Activated CD4-positive, alpha-beta memory T cell treated with anti-CD3 and anti-CD28 coated beads, Interleukin-2, amount 10 ng/mL, durations not matched to agents 7 days and 5 days (primary cell): ENCODE results near the gene TEC. TPM values are rescaled to one million over a fixed set of nuclear protein-coding genes. Genes with fewer than 3 reads are reported as not detected.
A peak's percentile ranks its signal among the peaks of the same experiment; 100 is the strongest.
"Not testable (repeated sequence)": the region's sequence is repeated elsewhere in the genome, so short reads cannot be mapped to it uniquely, and the experiment has no call there.

Experiments
- CTCF ChIA-PET: fragments of 350-600 bp; sonication (Branson Sonifier 250); formaldehyde crosslinking; loops from one replicate; lab custom pipeline; 2021; ENCODE audit warnings: antibody characterized with exemption, inconsistent platforms; lab: Charles Lee
- POLR2A ChIA-PET: fragments of 350-600 bp; sonication (Branson Sonifier 250); formaldehyde crosslinking; loops from one replicate; lab custom pipeline; 2021; ENCODE audit warnings: antibody characterized with exemption; lab: Charles Lee
- DNase-seq: peaks from one replicate; pipeline ENCODE4 v3.0.0-alpha.2; 2020
- H3K27ac Mint-ChIP-seq: one replicate; pipeline ENCODE4 v1.8.0; 2021; ENCODE audit warnings: mild to moderate bottlenecking, mixed read lengths
- H3K27me3 Mint-ChIP-seq: one replicate; pipeline ENCODE4 v1.8.0; 2021; ENCODE audit warnings: mixed read lengths
- H3K36me3 Mint-ChIP-seq: one replicate; pipeline ENCODE4 v1.8.0; 2021; ENCODE audit warnings: low read depth, mixed read lengths
- H3K4me1 Mint-ChIP-seq: one replicate; pipeline ENCODE4 v1.8.0; 2021; ENCODE audit warnings: mixed read lengths
- H3K4me3 Mint-ChIP-seq: one replicate; pipeline ENCODE4 v1.8.0; 2021; ENCODE audit warnings: mild to moderate bottlenecking, mixed read lengths
- H3K9me3 Mint-ChIP-seq: one replicate; pipeline ENCODE4 v1.8.0; 2021; ENCODE audit warnings: mixed read lengths
- total RNA-seq, 2 experiments: library from RNA; stranded (reverse); gene quantifications; one replicate each; pipeline ENCODE4 v1.2.3, GENCODE V29; 2021

Gene TEC
- total RNA-seq, result under 1 TPM; 0.60 to 0.80 TPM

DNA sequence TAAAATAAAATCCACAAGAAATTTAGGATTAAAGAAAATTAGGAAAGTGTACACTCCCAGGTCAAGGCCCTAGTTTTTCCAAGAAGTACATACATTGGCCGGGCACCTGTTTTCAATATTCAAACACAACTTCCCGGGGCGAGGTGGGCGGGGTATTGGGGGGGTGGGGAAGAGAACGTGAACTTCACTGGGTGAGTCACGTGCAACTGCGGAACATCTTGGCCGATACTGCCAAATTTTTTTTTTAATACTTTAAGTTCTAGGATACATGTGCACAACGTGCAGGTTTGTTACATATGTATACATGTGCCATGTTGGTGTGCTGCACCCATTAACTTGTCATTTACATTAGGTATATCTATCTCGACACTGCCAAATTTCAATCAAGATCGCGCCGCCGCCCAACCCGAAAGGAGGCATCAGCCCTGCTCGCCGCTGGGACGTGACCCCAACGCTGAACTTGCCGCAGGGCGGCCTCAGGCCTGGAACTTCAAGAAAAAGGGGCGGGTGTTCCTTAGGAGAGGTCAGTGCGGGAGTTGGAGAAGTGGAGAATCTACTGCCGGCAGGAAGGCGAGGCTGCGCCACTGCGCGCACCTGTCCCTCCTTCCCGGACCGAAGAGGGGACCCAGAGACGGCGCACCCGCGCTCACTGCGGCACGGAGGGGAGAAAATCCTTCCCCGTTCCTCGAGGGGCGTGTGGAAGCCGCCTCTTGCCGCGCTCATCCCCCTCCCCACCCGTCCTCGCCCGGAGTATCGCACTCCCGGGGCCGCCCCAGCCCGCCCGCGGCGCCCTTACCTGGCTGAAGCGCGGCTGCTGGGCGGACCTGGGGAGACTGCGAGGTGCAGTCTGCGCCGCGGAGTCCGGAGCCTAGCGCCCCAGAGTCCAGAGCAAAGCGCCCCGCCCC is at the start of gene TEC:
Gene TEC, minus strand, starts transcription at position 883 of the 905 bp plus-strand sequence. CDS start 41,224 bp downstream, outside the sequence.
- no peaks in the 10 kb centered on the region for H3K36me3 Mint-ChIP-seq
- CTCF ChIA-PET, result no interaction called here
- H3K27ac Mint-ChIP-seq, result peak within 1 kb of the TSS; percentile 38
- no peaks in the 10 kb centered on the region for H3K9me3 Mint-ChIP-seq
- POLR2A ChIA-PET, result no interaction called here
- peaks cover 13% of the 10 kb centered on the region for H3K4me1 Mint-ChIP-seq
- DNase-seq, result no peak
- H3K27me3 Mint-ChIP-seq, result no peaks in the 10 kb centered on the region
- peak within 1 kb of the TSS; percentile 90 for H3K4me3 Mint-ChIP-seq

GRCh38 chr4:48315728-48316630 is 46.3 kb upstream of the TEC start:
- ChIA-PET POLR2A (no interaction called here), CTCF (no interaction called here)
- Mint-ChIP-seq H3K4me1 (no peaks in the 10 kb centered on the region), H3K4me3 (no peak overlapping the region), H3K27me3 (peaks cover 1% of the 10 kb centered on the region), H3K9me3 (no peaks in the 10 kb centered on the region), H3K36me3 (no peaks in the 10 kb centered on the region), H3K27ac (no peak overlapping the region)
- peak; percentile 21 for DNase-seq

DNA sequence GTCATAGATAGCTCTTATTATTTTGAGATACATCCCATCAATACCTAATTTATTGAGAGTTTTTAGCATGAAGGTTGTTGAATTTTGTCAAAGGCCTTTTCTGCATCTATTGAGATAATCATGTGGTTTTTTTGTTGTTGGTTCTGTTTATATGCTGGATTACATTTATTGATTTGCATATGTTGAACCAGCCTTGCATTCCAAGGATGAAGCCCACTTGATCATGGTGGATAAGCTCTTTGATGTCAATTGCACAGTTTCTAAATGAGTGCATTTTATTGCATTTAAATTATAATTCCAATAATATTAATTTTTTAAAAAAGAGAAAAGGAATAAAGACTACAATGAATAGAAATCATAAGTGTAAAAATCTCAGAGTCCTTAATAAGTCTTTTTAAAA is 45.1 kb upstream of the TEC start:
- CTCF ChIA-PET, H3K27ac Mint-ChIP-seq, H3K9me3 Mint-ChIP-seq, DNase-seq, H3K36me3 Mint-ChIP-seq, H3K4me3 Mint-ChIP-seq, POLR2A ChIA-PET, H3K4me1 Mint-ChIP-seq, H3K27me3 Mint-ChIP-seq: not testable (repeated sequence)

GRCh38 chr4:48311896-48312295 is 42.3 kb upstream of the TEC start:
- DNase-seq, result no peak
- H3K4me1 Mint-ChIP-seq, result no peaks in the 10 kb centered on the region
- peaks cover 4% of the 10 kb centered on the region for H3K27me3 Mint-ChIP-seq
- ChIA-PET CTCF (no interaction called here), POLR2A (no interaction called here)
- no peak overlapping the region for H3K27ac Mint-ChIP-seq
- no peaks in the 10 kb centered on the region for H3K36me3 Mint-ChIP-seq
- H3K4me3 Mint-ChIP-seq, result no peak overlapping the region
- no peaks in the 10 kb centered on the region for H3K9me3 Mint-ChIP-seq

GRCh38 chr4:48308901-48309300 is 39.3 kb upstream of the TEC start:
- no peaks in the 10 kb centered on the region for H3K36me3 Mint-ChIP-seq
- no peak overlapping the region for H3K4me3 Mint-ChIP-seq
- peaks cover 4% of the 10 kb centered on the region for H3K27me3 Mint-ChIP-seq
- no peak overlapping the region for H3K27ac Mint-ChIP-seq
- no peak for DNase-seq
- ChIA-PET CTCF (interaction anchor here (0.7 kb wide), 1 partner anchor 10 kb away, joined by 4 read pairs; no protein-coding TSS in a partner anchor), POLR2A (no interaction called here)
- H3K4me1 Mint-ChIP-seq, result no peaks in the 10 kb centered on the region
- no peaks in the 10 kb centered on the region for H3K9me3 Mint-ChIP-seq

DNA sequence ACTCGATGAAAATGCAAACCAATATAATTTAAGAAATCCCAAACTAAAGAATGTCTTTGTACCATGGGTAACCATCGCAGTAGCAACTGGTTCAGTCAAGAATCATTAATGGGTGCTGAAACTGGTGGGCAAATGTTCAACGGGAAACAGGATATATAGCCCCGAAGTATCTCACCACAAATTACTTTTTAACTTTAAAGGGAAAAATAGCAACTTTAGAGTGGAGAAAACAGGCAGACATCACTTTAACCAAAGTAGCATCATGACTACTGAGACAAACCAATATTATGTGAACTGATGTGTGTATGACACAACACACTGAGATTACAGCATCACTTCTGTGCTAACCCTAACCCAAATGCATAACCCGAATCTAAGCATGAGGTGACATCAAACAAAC is 37.9 kb upstream of the TEC start:
- H3K4me3 Mint-ChIP-seq, result no peak overlapping the region
- no peak overlapping the region for H3K27ac Mint-ChIP-seq
- DNase-seq, result no peak
- no peaks in the 10 kb centered on the region for H3K4me1 Mint-ChIP-seq
- ChIA-PET POLR2A (no interaction called here), CTCF (no interaction called here)
- no peaks in the 10 kb centered on the region for H3K36me3 Mint-ChIP-seq
- H3K27me3 Mint-ChIP-seq, result peaks cover 7% of the 10 kb centered on the region
- H3K9me3 Mint-ChIP-seq, result no peaks in the 10 kb centered on the region

DNA sequence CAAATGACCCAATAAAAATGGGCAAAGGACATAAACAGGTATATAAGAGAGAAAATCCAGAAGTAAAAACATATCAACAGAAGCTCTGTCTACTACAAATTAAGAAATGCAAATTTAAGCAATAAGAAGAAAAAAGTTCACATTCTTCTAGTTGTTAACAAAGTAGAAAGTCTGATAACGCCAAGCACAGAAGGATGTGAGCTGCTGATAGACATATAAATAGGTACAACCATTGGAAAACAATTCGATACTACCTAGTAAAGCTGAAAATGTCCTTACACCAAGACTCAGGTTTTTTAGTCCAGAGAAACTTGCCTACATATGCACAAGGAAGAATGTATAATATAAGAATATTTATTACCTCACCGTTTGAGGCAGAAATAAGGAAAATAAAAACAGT is 35.9 kb upstream of the TEC start:
- ChIA-PET POLR2A (no interaction called here), CTCF (no interaction called here)
- no peaks in the 10 kb centered on the region for H3K4me1 Mint-ChIP-seq
- H3K4me3 Mint-ChIP-seq, result no peak overlapping the region
- no peaks in the 10 kb centered on the region for H3K9me3 Mint-ChIP-seq
- H3K36me3 Mint-ChIP-seq, result no peaks in the 10 kb centered on the region
- no peak overlapping the region for H3K27ac Mint-ChIP-seq
- no peak for DNase-seq
- peaks cover 11% of the 10 kb centered on the region for H3K27me3 Mint-ChIP-seq

- CTCF ChIA-PET, result no interaction called here
- peaks cover 5% of the 10 kb centered on the region for H3K4me1 Mint-ChIP-seq
Observed at GRCh38 chr4:48300004-48300403, 30.4 kb upstream of the TEC start.

GRCh38 chr4:48299560-48299959 is 29.9 kb upstream of the TEC start:
- Mint-ChIP-seq H3K4me1 (peaks cover 5% of the 10 kb centered on the region), H3K4me3 (no peak overlapping the region), H3K27me3 (peaks cover 7% of the 10 kb centered on the region), H3K36me3 (no peaks in the 10 kb centered on the region), H3K9me3 (no peaks in the 10 kb centered on the region), H3K27ac (no peak overlapping the region)
- POLR2A ChIA-PET, result interaction anchor here (0.6 to 1.9 kb wide), 2 partner anchors 42 to 610 kb away, joined by 3 to 4 read pairs; no protein-coding TSS in a partner anchor
- CTCF ChIA-PET, result no interaction called here
- DNase-seq, result no peak

More at GRCh38 chr4:48300004-48300403, 30.4 kb upstream of the TEC start:
- Mint-ChIP-seq H3K4me3 (no peak overlapping the region), H3K9me3 (no peaks in the 10 kb centered on the region), H3K27me3 (peaks cover 7% of the 10 kb centered on the region), H3K36me3 (no peaks in the 10 kb centered on the region), H3K27ac (no peak overlapping the region)
- DNase-seq, result no peak
- POLR2A ChIA-PET, result interaction anchor here (1.9 kb wide), 1 partner anchor 42 kb away, joined by 4 read pairs; no protein-coding TSS in a partner anchor

DNA sequence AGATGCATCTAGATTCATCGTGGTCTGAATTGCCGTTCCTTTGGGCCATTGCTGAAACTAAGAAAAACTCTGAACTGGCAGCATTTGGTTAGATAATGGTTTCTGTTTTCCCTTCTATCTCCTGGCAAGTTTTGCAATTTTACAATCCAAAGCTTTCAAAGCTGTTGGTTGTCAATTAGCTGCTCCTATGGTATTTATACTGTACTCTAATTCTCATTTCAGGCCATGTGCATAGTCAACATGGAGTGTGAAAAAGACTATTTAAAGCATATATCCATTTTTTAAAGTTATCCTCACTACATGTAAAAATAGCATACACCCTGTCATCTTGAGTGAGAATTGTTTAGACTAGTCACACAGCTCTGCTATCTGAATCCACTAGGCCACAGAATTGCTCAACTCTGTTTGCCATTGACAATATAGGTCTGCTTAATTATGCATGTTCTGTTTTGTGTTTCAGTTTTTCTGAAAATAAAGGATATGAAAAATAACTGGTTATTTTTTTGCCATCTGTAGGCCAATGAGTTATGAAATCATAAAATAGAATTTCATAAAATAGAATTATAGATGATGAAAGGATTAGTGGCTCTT is 27.7 kb upstream of the TEC start:
- no peak overlapping the region for H3K4me3 Mint-ChIP-seq
- no peak for DNase-seq
- peaks cover 5% of the 10 kb centered on the region for H3K4me1 Mint-ChIP-seq
- H3K36me3 Mint-ChIP-seq, result no peaks in the 10 kb centered on the region
- H3K9me3 Mint-ChIP-seq, result no peaks in the 10 kb centered on the region
- H3K27ac Mint-ChIP-seq, result no peak overlapping the region
- CTCF ChIA-PET, result no interaction called here
- H3K27me3 Mint-ChIP-seq, result peaks cover 4% of the 10 kb centered on the region
- POLR2A ChIA-PET, result no interaction called here

DNA sequence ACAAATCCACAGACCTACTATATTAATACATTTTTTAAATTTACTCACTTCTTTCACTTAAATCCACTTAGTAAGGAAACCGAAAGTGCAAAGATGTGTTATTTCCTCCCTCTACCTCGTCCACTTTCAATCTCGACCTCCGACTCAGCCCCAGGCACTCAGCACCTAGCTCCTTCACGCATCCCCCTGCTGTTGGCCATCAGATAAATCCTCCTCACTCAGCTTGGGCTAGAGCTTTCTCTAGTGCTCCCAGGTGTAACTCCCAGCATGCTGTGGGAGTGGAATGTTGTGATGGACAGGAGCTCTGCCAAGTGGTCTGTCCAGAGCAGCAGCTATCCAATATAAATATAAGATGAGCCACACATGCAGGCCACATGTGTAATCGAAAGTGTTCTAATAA is 26.7 kb upstream of the TEC start:
- Mint-ChIP-seq H3K4me1 (peaks cover 5% of the 10 kb centered on the region), H3K9me3 (no peaks in the 10 kb centered on the region), H3K36me3 (no peaks in the 10 kb centered on the region), H3K27ac (no peak overlapping the region), H3K27me3 (no peaks in the 10 kb centered on the region), H3K4me3 (no peak overlapping the region)
- POLR2A ChIA-PET, result interaction anchor here (1.0 kb wide), 1 partner anchor 46 kb away, joined by 3 read pairs; no protein-coding TSS in a partner anchor
- DNase-seq, result no peak
- CTCF ChIA-PET, result interaction anchor here (0.6 kb wide), 1 partner anchor 97 kb away, joined by 3 read pairs; no protein-coding TSS in a partner anchor

- DNase-seq, result no peak
- Mint-ChIP-seq H3K4me1 (peaks cover 5% of the 10 kb centered on the region), H3K27ac (no peak overlapping the region), H3K27me3 (no peaks in the 10 kb centered on the region), H3K9me3 (no peaks in the 10 kb centered on the region), H3K4me3 (no peak overlapping the region), H3K36me3 (no peaks in the 10 kb centered on the region)
- ChIA-PET CTCF (no interaction called here), POLR2A (no interaction called here)
Observed at GRCh38 chr4:48295116-48295515, 25.5 kb upstream of the TEC start.
